SHP77 (cell line): ENCODE data around the gene SERPINA5.

ENCODE experiments used
- DNase-seq, 2 experiments: peaks; one replicate each; lab custom pipeline; 2025; lab: John Stamatoyannopoulos, UW

Gene SERPINA5

DNA sequence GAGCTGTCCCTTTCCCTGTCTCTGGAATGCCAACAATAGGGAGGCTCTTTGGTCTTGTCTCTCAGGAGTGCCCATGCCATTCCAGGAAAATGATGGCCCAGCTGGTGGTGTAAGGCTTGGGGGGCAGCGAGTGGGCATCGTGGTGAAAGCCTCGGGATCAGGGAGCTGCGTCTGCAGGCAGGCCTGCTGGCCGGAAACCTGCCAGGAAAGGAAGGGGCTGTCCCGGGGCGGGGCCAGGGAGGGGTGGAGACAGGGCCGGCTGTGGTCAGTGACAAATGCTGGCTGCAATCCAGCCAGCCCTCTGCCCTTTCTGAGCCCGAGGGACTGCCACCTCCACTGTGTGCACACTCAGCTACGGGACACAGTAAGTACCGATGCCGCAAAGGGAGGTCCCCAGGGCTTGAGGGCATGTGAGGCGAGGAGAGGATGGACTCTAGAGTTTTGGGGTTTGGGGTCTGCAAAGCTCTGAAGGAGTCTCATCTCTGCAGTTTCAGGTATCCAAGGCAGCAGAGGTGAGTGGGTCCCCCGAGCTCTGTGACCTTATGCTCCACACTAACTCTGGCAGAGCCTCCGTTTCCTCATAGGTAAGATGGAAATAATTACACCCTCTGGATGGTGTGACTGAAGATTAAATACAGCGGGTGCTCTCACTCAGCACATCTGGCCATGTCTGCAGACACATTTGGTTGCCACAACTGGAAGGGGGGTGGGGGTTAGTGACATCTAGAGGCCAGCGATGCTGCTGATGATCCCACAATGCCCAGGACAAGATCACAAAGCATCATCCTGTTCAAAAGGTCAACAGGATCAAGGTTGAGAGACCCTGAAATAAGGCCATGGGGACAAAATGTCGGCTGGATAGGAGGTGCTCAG, at the start of gene SERPINA5:
Gene SERPINA5 (plus strand): TSS at position 300 of the 873 bp plus-strand sequence. CDS start 5,937 bp downstream, outside the sequence.
- peak in 1 of 2 experiments; percentile 39 for DNase-seq

DNA sequence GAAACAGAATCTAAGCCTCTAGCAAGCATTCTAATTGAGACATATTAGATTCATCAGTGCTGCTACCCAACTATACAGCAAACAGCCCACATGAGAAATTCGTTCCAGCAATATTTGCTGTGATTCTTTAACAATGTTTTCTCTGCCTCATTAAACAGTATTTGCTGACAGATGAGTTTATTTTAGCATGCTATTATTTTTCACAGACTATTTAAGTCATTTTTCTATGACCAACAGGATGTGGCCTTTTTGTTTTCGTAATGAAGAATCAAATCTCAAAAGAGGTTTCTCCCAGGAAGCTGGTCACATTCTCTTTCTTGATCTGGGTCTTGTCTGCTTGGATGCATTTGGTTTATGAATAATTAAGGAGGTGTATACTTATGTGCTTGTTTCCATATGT, 48.8 kb upstream of the SERPINA5 start:
- DNase-seq: no peak

- no peak for DNase-seq
Measured at GRCh38 chr14:94535506-94535905, 45.7 kb upstream of the SERPINA5 start.

DNA sequence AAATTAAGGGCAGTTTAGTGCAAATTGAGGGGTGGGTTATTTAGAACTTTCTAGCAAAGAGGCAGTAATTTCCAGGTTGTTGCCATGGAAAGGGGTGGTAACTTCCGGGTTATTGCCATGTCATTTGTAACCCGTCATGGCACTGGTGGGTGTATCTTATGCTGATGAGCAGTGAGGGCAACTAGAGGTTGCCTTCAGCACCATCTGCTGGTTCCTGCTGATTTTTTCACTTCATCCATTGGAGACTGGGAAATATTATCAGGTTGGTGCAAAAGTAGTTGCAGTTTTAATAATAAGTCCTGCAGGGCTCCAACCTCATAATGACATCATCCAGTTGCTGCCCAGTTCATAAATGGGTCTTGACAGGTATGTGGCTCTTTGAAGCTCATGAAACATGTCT, 44.4 kb upstream of the SERPINA5 start:
- DNase-seq: no peak

- DNase-seq: no peak
Measured at GRCh38 chr14:94538070-94538740, 43.0 kb upstream of the SERPINA5 start.

DNA sequence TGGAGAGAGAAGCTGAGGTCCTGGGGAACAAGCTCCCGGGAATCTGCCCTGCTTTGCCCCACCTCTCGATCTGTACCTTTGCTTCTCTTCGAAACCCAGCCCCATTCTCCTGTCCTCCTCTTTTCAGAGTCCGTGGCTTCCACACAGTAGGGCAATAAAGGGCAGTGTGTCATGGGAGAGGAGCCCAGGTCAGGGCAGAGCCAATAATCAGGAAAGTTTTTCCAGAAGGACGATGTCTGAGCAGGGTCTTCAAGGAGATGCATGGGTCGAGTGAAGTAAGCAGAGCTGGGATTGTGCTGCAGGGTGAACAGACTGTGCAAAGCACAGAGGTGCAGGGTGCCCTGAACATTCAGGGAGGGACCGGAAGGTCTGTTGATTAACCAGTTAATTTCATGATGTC, 42.0 kb upstream of the SERPINA5 start:
- no peak for DNase-seq

- DNase-seq: no peak
Measured at GRCh38 chr14:94540031-94540794, 41.0 kb upstream of the SERPINA5 start.

DNA sequence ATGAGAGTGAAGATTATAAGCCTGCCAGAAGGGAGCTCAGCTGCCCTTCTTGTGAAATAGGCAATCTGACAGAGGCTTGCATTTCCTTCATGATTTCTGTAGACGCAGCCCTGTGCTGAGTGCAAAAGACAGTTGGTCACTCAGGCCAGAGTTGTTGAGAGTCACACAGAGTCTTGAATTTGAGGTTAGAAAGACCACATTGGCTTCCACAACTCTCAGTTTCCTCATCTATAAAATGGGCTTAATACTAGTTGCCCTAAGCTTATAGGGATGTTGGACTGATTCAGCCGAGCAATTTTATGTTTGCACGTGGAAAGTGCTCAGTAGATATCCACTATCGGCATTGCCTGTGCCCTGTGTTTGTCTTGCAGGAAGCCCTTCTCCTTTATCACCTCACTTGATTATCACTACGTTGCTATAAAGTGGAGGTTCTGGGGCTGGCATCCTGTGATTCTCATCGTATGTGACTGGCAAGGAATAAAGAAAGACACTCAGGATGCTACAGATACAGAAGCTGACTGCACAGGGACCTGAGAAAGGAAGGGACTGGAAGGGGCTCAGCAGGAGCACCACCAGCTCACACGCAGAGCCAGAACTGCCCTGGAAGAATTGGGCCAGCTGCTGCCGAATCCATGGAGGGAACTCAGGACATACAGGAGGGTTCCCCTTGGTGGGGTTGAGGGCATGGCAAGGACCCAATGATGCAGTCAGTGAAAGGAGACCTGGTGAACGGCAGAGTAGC, 39.8 kb upstream of the SERPINA5 start:
- no peak for DNase-seq

GRCh38 chr14:94542111-94542810, 39.0 kb upstream of the SERPINA5 start:
- DNase-seq: no peak

GRCh38 chr14:94542811-94543440, 38.3 kb upstream of the SERPINA5 start:
- no peak for DNase-seq

- no peak for DNase-seq
Measured at GRCh38 chr14:94543449-94544124, 37.6 kb upstream of the SERPINA5 start.

DNA sequence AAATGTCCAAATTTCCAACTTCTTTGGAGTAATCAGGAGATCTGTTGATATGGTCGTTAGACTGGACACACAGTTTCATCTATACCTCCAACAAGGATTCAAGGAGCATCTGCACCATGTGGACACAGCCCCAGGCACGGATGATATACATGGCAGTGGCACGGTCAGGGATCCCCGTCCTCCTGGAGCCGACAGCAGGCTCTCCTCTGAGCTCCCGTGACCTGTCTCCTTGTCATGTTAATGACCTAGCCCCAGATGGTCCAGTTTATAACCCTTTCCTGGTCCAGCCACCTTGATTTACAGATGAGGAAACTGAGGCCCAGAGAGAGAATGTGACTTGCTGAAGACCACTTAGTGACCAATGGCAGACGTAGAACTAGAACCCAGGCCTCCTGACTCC, 36.5 kb upstream of the SERPINA5 start:
- no peak for DNase-seq

DNA sequence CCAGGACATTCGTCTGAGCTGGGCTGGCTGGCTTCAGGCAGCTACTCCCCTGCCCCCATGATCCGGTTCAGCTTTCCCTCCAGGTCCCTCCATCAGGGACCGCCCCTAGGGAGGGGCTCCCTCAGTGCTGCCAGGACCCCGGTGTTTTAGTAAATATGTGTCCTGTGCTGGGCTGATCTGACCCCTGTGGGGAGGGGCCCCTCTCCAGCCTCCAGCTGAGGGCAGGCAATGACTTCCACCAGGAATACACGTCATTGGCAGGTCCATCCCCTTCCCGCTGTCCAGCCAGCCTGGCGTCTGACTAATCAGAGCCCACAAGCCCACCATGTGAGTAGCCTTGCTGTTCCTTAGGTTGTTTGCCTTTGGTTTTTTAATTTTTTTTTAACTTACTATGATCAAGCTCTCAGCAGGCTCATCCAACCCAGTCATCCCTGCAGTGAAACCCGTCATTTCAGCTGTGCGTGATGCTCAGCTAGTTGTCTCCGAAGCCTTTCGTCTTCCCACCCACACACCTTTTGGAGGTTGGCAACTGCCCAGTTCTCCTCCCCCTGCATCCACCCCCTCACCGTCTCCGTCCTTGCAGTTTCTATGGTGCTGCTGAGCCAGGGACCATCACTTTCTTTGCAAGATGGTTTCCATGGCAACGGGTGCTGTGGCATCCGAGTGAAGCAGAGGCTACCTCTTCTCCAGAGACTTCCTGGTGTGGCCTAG, 35.9 kb upstream of the SERPINA5 start:
- DNase-seq: no peak

GRCh38 chr14:94547151-94547680, 34.0 kb upstream of the SERPINA5 start:
- no peak for DNase-seq

- no peak for DNase-seq
Measured at GRCh38 chr14:94547726-94548125, 33.5 kb upstream of the SERPINA5 start.

- no peak for DNase-seq
Measured at GRCh38 chr14:94548131-94548998, 32.9 kb upstream of the SERPINA5 start.

DNA sequence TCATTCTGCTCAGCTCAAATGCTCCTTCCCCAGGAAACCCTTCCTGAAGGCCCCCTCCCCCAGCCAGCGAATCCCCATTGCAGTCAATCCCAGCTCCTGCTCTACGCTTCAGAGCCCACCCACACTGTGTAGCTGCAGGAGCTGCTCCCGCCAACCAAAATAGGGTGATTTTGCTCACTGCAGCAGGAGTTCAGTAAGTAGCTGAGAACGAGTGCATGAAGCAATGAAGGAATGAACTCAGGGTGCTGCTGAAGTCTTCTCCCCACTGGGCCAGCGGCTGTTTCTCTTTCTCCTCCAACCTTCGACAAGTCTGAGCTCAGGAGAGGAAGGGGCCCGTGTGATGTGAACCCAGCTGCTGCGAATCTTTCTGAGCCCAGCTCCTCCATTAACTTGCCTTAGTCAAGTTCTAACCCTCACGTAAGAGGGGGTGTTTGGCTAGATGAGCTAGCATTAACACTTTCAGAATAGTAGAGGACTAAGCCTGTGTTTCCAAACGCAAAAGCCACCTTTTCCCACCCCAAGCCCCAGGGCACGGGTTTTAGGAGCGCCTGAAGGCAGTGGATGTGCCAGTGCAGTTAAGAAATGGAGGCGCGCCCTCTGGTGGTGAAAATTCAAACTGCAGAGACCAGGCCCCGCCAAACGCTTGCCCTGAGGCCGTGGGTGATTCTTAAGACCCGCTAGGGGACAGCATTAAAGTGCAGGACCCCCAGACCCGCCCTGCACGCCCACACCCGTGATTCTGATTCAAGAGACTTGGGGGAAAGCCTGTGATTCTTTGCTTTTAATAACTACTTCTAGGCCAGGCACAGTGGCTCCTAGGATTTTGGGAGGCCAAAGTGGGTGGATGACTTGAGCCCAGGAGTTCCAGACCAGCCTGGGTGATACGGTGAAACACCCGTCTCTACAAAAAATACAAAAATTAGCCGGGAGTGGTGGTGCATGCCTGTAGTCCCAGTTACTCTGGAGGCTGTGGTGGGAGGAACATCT, 31.9 kb upstream of the SERPINA5 start:
- DNase-seq: peak in 1 of 2 experiments; percentile 25
